ENCODE data around the gene IGF2R.

GRCh38 chr6:160035693-160036330, 66.9 kb downstream of the IGF2R start:
- TF ChIP-seq, protein P1, sequence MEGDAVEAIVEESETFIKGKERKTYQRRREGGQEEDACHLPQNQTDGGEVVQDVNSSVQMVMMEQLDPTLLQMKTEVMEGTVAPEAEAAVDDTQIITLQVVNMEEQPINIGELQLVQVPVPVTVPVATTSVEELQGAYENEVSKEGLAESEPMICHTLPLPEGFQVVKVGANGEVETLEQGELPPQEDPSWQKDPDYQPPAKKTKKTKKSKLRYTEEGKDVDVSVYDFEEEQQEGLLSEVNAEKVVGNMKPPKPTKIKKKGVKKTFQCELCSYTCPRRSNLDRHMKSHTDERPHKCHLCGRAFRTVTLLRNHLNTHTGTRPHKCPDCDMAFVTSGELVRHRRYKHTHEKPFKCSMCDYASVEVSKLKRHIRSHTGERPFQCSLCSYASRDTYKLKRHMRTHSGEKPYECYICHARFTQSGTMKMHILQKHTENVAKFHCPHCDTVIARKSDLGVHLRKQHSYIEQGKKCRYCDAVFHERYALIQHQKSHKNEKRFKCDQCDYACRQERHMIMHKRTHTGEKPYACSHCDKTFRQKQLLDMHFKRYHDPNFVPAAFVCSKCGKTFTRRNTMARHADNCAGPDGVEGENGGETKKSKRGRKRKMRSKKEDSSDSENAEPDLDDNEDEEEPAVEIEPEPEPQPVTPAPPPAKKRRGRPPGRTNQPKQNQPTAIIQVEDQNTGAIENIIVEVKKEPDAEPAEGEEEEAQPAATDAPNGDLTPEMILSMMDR (IDR thresholded peaks at IDR 0.05 in 4 of 5, conservative IDR thresholded peaks at IDR 0.05 in 1 of 5), result no peak
- no peak for TF ChIP-seq POLR2A (IDR thresholded peaks at IDR 0.05)

All from gastrocnemius medialis (tissue), 4 donors.